Breast epithelium (tissue), 3 donors: ENCODE measurements around the gene LRRFIP1.

ENCODE experiments used
- CTCF ChIP-seq, 3 donors: fragments of 450-650 bp; IDR thresholded peaks; one replicate each; pipeline ENCODE4 v1.5.1; 2016 to 2017; ENCODE audit warnings: antibody characterized with exemption in 3 of 3, mild to moderate bottlenecking in 3 of 3, moderate library complexity in 3 of 3
- POLR2A ChIP-seq: fragments of 450-650 bp; IDR thresholded peaks from one replicate; pipeline ENCODE4 v1.6.1; 2016; ENCODE audit warnings: antibody characterized with exemption, mild to moderate bottlenecking, moderate library complexity
- POLR2AphosphoS5 ChIP-seq, 3 donors: sonication (generic); formaldehyde crosslinking; IDR thresholded peaks; one replicate each; pipeline ENCODE4 v1.6.1; 2017; ENCODE audit warnings: antibody characterized with exemption in 3 of 3

DNA sequence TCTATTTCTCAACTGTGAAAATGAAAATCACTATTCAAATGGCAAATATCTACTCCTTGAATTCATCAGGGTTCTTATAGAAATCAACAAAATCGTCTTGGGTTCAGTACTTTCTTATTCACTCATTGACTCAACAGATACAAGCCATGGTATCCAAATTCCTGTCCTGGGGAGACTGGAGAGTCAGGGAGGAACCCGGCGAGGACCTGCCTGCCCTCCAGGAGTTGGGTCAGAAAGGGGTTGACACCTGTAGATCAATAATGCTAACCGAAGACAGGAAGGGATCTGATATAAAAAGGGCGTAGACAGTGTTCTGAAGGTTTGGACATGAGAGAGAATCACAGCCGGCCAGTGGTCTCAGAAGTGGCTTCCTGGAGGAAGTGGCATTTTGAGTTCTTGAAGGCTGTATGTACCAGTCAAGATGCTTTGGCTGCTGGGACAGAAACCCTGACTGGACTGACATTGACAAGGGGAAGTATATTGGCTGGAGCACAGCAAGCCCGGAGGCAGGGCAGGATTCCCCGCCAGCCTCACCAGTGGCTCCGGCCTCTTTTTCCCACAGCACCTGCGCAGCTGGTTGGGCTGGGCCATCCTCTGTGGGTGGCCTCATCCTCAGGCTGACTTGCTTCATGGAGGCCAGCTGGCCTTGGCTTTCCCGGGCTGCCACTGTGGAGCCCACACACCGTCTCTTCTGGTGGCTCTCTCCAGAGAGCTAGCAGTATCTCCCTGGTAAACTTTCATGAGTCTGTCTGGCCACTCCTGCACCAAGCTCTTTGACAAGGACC is 3.0 kb downstream of the LRRFIP1 start:
- TF ChIP-seq POLR2A = no peak
- no peak for TF ChIP-seq CTCF (IDR thresholded peaks at IDR 0.05)
- TF ChIP-seq POLR2AphosphoS5 (IDR thresholded peaks at IDR 0.05) = no peak
